ENCODE data around the gene ANGEL2.
"Not testable (repeated sequence)": the region's sequence is repeated elsewhere in the genome, so short reads cannot be mapped to it uniquely, and the experiment has no call there.

Gene ANGEL2

DNA sequence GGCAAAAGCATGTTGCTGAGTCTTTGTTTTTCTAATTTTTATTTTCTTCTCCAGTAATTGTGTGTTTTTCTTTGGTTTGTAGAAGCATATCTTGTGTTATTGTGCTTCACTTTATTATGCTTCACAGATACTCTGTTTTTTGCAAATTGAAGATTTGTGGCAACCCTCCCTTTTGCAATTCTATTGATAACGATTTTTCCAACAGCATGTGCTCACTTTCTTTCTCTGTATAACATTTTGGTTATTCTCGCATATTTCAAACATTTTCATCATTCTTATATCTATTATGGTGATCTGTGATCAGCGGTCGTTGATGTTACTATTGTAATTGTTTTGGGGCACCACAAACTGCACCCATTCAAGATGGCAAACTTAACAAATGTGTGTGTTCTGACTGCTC is 3.8 kb upstream of the ANGEL2 start:
- no peak for DNase-seq (ENCODE audit: low read depth in 2 of 2)

DNA sequence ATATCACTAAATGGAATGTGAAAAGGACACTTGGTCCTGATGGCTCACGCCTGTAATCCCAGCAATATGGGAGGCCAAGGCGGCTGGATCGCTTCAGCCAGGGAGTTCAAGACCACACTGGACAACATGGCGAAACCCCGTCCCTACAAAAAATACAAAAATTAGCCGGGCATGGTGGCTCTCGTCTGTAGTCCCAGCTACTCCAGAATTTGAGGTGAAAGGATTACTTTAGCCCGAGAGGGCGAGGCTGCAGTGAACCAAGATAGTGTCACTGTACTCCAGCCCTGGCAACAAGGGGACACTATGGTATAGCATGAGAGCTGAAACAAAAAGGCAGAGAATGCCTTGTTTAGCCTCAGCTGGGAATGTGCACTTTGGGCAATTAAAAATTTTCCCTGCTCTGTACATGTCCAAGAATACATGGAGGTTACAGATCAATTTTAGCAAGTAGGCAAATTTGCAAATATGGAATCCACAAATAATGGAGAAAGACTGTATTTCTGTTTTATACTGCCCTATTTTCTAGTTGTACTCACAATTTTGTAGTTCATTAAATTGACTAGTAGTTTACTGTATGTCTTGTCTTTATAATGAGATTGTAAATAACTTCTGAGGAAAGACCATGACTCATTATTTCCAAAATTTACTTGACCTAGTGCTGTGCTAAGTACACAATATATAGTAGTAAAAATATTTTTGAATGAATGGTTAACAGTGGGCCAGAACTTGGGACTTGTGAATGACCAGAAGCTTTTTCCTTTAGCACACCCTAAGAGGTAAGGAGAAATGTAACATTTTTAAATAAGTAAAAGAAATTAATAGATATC is 2.0 kb upstream of the ANGEL2 start:
- DNase-seq (ENCODE audit: low read depth in 2 of 2): no peak

DNA sequence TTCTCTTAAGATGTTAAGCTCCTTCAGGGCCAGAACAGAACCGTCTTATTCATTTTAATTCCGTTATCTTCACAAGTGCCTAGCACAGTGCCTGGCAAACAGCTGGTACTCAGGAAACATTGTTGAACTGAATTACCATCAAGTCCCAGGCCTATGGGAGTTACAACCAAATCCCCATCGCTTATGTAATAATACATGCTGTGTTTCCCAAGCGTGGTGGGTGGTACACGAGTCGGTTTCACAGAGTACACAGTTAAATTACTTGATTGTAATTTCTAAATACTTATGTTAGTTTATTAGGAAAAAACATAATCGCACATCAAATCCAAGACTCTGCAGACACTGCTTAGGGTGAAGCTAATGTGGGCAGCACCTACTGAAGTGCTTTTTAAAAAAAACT is 1.0 kb downstream of the ANGEL2 start:
- DNase-seq (ENCODE audit: low read depth in 2 of 2): no peak

DNA sequence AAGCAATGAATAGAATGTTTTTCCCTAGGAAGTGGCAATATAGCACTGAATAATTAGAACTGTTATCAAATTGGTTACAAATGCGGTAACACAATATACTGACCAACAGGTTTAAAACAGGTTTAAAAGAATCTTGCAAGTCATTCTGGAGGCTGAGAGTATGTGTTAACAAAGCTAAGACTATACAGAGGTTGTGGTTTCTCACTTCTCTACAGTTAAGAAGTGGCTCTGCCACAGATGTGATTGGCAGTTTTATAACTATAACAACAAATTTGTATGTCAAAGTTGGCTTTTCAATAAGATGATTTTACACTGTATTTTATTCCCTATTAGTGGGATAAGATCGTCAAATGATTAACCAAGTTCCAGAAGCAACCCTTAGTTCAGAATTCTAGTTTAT is 7.1 kb downstream of the ANGEL2 start:
- no peak for DNase-seq (ENCODE audit: low read depth in 2 of 2)

DNA sequence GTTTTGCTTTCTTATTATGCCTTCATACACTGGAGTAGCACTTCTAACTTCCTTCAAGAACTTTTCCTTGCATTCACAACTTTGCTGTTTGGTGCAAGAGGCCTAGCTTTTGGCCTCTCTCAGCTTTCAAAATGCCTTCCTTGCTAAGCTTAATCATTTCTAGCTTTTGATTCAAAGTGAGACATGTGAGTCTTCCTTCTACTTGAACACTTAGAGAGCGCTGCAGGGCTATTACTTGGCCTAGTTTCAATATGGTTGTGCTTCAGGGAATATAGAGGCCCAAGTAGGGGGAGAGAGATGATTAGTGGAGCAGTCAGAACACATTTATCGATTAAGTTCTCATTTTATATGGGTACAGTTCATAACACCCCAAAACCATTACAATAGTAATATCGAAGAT is 12.4 kb downstream of the ANGEL2 start:
- no peak for DNase-seq (ENCODE audit: low read depth in 2 of 2)

DNA sequence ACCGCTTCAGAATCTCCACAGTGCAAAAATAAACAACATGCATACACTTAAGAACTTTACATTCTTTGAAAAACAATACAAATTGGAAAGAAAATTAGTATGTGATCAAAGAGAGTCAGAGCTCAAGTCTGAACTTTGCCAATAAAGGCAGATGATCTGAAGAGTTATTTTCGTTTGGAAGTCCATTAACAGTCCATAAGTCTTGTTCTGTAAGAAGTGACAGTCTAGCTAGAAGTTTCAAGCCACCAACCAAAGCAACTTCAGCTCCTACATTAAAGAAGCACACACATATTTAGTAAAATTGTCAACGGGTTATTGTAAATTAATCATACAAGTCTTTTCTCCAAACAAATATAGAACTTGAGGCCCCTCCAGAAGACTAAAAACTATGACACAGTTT is 20.7 kb downstream of the ANGEL2 start:
- DNase-seq (ENCODE audit: low read depth in 2 of 2): no peak

DNA sequence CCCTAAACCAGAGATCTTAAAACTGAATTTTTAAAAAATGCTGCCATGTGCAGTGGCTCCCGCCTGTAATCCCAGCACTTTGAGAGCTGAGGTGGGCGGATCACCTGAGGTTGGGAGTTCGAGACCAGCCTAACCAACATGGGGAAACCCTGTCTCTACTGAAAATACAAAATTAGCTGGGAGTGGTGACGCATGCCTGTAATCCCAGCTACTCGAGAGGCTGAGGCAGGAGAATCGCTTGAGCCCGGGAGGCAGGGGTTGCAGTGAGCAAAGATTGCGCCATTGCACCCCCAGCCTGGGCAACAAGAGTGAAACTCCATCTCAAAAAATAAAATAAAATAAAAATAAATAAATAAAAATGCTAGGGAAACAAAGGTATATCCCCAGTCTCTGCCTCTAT is 21.7 kb downstream of the ANGEL2 start:
- DNase-seq (ENCODE audit: low read depth in 2 of 2): not testable (repeated sequence)

DNA sequence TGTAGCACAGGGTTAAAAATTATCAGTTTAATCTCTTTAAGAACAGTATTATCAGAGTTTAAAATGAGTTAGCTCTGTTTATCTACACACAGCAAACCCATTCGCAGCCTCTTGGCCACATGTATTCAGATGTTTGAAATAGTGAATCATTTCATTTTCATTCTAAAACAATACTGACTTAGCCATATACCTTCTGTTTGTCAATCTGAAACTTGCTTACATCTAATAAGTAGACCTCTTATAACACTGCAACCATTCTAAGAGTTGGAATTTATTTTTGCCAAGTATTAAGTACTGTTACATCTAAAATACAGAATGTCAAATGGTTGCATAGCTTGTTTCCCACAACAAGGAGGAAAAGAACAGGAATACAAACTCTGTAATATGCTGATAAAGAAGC is 25.4 kb downstream of the ANGEL2 start:
- DNase-seq (ENCODE audit: low read depth in 2 of 2): no peak

DNA sequence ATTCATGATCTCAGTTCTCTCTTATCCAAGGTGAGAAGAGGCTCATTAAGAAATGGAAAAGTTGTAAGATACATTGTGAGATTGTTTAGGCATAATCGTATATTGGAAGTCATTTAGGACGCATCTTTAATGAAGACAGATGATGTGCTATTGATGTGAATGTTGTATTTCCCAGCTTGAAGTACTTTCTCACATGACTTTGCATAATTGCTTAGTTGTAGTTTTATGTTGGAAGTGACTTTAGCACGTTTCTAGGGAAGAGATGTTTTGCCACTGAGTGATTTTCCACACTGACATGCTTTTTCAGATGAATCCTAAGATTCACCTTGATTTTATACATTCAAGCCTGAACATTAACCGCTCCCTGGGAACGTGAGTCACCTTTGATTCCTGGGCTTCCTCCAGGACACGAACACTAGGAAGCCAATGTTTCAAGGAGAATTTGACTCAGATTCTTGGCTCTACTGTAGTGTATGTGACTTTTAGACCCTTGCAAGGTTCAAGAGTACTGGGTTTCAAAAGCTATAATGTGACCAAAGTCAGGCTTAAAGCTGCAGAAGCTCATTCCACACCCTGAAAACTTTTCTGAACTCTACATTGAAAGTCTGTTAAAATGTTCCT is 27.9 kb downstream of the ANGEL2 start:
- DNase-seq (ENCODE audit: low read depth in 2 of 2): no peak

DNA sequence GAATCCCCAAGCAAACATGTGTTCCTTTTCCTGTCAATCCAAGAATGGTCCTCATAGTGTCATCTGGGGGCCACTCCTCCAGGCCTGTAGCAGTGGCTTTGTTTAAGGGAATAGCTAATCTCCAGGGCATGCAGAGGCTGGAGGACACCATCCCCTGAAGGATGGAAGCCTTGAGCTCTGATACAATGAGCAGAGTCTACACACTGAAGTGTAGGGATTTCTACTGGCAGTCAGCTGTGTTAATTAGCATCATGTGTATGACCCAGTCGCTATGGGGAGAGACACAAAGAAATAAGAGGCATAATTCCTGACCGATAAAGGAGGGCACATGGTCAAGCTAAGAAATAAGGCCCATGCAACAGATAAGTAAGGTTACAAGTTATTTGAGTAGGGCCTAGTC is 29.1 kb downstream of the ANGEL2 start:
- DNase-seq (ENCODE audit: low read depth in 2 of 2): no peak

DNA sequence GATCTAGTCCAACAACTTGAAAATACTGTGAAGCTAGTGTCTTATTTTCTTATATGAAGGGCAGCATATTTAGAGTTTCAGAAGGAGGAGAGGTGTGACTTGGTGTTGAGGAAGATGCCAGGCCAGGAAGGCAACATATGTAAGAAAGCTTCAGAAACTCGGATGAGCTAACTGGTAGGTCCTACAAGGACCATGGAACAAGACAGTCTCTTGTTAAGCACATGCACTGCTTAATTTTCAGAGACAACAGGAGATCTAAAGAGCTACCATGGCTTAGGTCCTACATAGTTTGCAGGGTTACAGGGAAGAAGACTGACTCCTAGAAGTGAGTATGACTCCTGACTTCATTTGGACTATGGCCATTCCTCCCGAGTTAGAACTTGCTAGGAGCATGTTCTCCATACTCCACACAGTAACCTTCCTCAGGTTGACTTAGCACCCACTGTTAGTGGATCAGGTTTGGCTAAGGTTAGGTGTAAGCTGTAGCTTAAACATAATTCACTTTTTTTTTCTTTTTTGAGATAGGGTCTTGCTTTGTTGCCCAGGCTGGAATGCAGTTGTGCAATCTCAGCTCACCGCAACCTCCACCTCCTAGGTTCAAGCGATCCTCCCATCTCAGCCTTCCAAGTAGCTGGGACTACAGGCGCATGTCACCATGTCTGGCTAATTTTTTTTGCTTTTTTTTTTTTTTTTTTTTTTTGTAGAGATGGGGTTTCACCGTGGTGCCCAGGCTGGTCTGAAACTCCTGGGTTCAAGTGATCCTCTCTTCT is 31.0 kb downstream of the ANGEL2 start:
- no peak for DNase-seq (ENCODE audit: low read depth in 2 of 2)

DNA sequence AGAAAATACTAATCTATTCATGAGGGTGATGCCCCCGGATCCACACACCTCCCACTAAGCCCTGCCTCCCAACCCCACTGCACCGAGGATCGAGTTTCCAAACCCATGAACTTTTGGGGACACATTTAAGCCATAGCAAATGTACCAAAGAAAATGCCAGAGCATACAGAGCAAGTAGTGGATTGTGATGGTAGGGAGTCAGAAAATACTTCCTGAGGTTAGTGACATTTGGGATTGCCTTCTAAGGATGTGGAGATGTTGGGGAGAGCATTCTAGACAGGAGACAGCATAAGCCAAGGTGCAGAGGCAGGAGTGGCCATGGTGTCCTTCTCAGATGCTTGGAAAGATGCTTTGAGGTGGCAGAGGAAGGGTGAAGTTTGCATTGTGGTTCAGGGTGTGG is 32.2 kb downstream of the ANGEL2 start:
- DNase-seq (ENCODE audit: low read depth in 2 of 2): no peak

DNA sequence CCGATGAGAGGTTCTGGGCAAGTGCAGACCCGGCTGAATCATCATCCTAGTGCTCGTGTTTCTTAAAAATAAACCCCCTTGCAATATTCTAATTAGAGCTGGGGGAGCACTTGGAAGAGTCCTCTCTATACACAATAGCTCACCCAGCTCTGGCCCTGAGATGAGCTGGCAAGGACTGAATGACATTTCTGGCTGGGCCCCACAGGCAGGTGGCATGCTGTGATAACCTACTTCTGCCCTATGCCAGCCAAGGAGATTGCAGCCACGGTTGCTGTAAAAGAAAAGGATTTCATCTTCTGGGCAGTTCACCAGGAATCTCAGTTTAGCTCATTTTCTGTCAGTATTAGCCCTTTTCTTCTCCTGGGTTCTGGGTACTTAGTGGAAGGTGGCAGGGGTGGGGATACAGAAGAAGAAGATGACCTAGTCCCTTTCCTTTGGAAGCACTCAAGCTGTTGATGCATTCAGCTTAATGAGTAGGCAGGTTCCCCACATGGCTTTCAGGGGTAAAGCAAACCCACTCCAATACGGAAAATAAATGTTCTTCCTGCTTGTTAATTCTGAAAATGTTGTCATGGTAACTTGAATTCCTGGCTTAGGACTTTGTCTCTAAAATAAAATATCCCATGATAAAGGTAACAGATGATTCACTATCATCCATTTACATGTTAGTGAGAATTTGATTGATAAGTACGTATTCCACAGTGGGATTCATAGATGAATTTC is 33.1 kb downstream of the ANGEL2 start:
- DNase-seq (ENCODE audit: low read depth in 2 of 2): no peak

DNA sequence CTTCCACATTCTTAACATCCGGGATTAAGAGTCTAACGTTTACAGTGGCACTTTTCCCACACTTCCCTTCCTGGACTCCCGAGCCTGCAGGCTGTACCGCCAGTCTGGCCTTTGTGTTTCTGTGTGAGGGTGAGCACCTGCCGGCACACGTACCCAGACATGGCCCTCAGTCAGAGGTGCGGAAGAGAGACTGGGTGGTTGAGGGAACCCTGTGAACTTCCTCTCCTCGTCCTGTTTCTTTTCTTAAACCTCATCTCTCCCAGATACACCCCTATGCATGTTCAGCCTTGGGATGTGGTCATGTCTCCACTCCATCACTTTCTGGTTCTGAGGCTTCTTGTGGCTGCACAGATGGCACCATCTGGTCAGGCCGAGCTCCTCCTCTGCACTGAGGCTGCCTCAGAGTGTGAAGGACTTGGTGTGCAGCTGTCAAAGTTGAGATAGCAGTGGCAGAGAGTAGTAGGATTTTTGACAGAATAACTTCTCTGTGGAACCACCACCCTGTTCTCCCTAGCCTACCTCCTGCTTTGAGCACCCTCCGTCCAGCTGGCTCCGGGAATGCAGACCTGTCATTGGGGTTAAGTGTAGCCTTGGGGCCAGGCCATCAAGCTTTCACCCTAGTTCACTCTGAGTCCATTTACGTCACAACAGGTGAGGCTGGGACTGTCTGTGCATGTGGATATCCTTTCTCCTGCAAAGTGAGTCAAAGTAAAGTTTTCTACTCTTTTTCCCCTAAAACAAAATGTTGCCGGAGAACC is 33.9 kb downstream of the ANGEL2 start:
- DNase-seq (ENCODE audit: low read depth in 2 of 2): no peak

DNA sequence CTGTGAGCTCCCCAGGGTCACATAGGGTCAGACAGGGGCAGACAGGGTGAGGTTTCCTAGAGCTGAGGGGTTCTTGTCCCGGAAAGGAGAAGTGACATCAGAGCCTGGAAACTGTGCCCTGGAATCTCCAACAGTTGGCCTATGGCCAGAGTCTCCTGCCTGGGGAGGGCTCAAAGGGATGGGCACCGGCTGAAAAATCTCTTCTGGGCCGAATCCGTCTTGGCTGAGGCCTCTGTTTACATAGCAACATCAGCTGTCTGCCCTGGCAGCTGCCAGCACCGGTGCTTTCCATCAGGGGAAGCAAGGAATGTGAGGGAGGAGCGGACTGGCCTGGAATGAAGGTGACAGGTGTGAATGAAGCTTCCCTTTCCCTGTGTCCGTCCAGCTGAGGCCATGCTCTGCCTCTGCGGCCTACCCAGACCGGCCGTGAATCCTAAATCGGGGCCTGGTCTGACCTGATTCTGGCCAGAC is 34.6 kb downstream of the ANGEL2 start:
- DNase-seq (ENCODE audit: low read depth in 2 of 2): no peak

DNA sequence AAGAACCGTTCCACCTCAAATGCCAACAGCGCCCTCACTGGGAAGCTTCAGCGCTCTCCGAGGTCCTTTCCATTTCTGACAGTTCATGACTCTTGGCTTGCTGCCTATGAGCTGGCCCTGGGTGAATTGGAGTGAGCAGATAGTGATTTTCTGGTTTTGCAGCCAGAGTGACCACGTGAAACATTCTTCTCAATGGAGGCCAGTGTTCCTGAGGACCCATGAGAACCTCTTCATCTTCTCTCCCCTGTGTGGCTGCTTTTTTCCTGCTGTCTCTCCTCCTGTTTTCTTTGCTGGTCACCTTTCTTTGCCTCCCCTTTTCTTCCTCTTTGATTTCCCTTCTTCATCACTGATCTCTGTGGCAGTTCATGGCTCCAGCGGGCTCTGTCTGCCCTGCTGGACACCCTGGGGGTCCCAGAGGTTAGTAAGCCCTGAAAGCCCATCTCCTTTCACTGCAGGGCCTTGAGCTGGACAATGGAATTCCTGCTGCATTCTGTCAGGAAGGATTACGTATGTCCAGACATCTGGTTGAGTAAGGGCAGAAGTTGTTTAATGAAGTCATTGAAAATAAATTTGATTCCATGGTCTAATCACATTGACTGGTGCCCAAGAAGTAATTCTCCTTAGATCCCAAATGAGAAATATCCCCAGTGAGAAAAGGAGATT is 35.4 kb downstream of the ANGEL2 start:
- no peak for DNase-seq (ENCODE audit: low read depth in 2 of 2)

DNA sequence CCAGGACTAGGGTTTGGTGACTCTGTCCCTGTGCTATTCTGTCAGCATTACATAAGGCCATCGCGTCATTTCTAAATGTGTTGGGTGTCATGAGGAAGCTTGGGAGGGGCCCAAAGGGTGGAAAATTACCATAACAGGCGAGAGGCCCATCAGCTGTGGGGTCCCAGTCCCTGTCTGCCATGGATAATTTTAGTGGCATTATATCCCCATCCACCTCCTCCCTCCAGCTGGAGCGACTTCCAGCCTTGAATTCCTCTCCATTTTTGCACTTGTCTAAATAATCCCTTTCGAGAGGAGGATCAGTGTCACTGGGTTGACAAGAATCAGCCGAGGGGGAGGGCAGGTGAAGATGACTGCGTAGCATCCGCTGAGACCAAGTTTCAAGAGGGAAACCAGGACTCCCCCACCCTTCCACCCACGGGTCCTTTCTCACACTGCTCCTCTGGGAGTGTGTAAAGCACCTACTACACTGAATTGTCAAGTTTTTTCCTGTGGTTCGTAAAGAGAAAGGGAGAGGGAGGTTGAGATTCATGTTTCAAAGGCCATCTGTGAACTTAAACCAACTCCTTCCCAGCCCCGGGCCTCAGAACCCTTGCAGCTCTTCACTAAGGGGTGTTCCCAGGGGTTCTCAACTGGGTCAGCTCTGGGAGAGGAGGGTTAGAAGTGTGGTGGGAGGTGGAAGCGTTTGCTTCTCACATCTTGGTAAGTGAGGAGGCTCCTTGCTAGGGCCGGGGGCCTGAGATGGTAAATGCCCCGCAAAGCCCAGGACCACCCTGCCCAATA is 36.1 kb downstream of the ANGEL2 start:
- no peak for DNase-seq (ENCODE audit: low read depth in 2 of 2)

DNA sequence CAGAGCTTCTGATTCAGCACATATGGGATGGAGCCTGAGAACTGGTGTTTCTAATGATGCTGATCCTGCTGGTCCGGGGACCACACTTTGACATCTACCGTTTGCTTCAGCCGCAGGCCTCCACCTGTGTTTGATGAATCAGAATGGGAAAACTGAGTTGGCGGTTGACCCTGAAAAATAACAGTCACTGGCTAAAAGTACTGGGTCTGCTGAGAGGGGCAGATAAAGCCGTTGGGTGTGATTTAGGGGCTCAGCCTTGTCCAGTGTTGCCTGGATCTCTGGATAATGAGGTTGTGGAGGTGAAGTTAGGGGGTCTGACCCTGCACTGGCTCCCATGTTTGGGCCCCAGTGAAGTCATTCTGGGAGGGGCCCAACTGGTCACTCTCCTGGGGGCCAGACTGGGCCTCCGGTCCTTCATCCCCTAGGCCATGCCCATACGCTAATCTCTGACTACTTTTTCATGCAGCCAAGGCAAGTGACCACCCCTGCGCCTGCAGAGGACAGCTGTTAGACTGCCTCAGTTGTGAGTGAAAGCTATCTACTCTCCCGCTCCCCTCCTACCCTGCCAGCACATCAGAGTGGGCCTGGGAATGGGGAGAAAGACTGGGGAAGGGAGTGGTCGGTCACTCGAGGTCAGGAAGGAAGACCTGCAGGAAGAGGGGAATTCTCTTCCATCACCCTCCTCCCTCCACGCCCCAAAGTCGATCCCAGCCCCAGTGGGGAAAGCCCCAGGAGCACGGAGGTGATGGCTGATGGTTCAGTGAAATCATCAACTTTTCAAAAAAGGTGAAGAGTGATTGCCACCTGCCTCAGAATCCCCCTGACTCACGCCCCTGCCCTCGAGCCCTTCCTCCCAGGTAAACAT is 37.7 kb downstream of the ANGEL2 start:
- no peak for DNase-seq (ENCODE audit: low read depth in 2 of 2)

DNA sequence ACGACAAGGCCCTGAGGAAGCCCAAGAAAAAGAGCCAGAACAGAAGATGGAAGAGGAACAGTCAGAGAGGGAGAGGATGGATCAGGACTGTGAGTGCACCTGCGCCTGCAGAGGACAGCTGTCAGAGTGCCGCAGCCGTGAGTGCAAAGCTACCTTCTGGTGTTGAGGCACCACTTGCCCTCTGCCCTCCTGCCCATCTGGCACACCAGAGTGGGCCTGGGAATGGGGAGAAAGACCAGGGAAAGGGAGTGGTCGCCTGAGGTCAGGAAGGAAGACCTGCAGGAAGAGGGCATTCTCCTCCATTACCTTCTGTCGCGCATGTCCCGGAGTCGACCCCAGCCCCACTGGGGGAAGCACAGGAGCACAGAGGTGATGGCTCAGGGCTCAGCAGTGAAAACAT is 39.1 kb downstream of the ANGEL2 start:
- no peak for DNase-seq (ENCODE audit: low read depth in 2 of 2)
